Ectodermal cell (in vitro differentiated cells): Measurements from ENCODE around the gene RPS27A.
A peak's percentile ranks its signal among the peaks of the same experiment; 100 is the strongest.
"Not testable (repeated sequence)": the region's sequence is repeated elsewhere in the genome, so short reads cannot be mapped to it uniquely, and the experiment has no call there.

Experiments
- H3K27ac ChIP-seq: 2 replicates; pipeline ENCODE4 v1.7.0; 2013; ENCODE audit warnings: mild to moderate bottlenecking, low read depth, low read length; ENCODE audit not compliant: insufficient read depth, poor library complexity, severe bottlenecking
- H3K27me3 ChIP-seq: 2 replicates; pipeline ENCODE4 v1.7.0; 2013; ENCODE audit warnings: mild to moderate bottlenecking, low read length; ENCODE audit not compliant: insufficient read depth, control insufficient read depth, poor library complexity, severe bottlenecking
- H3K36me3 ChIP-seq: one replicate; pipeline ENCODE4 v1.7.0; 2013; ENCODE audit warnings: low read length; ENCODE audit not compliant: control insufficient read depth, insufficient read depth
- H3K4me1 ChIP-seq: one replicate; pipeline ENCODE4 v1.7.0; 2013; ENCODE audit warnings: low read length; ENCODE audit not compliant: control insufficient read depth, insufficient read depth
- H3K4me3 ChIP-seq: 2 replicates; pipeline ENCODE4 v1.7.0; 2013; ENCODE audit warnings: low read depth, low read length, control low read depth; ENCODE audit not compliant: insufficient read depth
- H3K9me3 ChIP-seq: 2 replicates; pipeline ENCODE4 v1.7.0; 2013; ENCODE audit warnings: mild to moderate bottlenecking, low read length, moderate library complexity; ENCODE audit not compliant: control insufficient read depth
- whole genome bisulfite sequencing, 2 experiments: methylation state at CpG; one replicate each; pipeline ENCODE4 v1.1.7; 2013; ENCODE audit warnings: missing lambda C conversion rate in 2 of 2; 5-methylcytosine and 5-hydroxymethylcytosine counted together

RPS27A gene

DNA sequence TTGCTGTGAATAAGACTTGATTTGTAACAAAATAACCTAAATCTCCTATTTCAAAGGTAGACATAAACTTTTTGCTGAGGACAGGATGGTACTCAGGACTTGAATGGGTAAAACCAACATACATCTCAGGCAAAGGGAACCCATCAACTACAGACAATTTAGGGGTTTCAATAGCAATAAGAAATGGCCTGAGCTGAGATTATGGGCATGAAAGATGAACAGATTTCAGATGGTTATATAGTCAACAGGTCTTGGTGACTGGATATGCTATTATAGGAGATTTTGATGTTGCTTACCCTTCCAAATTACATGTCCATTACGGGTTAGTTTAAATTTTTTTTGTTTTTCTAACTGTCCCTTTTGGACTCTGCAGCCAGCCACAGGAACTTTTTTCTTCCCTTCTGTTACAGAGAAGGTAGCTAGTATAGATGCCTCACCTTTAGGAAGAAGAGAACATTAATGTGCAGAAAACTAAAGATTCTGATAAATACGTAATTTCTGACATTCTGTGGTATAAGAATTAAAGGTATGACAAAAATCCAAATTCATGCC lies 4.6 kb downstream of the RPS27A start:
- Histone ChIP-seq H3K27ac (no peak overlapping the region), H3K27me3 (no peaks in the 10 kb centered on the region), H3K9me3 (no peaks in the 10 kb centered on the region), H3K4me1 (peaks cover 13% of the 10 kb centered on the region), H3K4me3 (no peak overlapping the region), H3K36me3 (peaks cover 26% of the 10 kb centered on the region)
- WGBS, 2 experiments: 100% methylated on average over 2 of the region's 2 CpGs; no CpG with 5 or more reads in 1 of the 2 experiments

GRCh38 chr2:55239656-55240222 lies 7.3 kb downstream of the RPS27A start:
- peaks cover 15% of the 10 kb centered on the region for H3K36me3 ChIP-seq
- peaks cover under 1% of the 10 kb centered on the region for H3K4me1 ChIP-seq
- WGBS, 2 experiments: 92 to 93% methylated on average over 2 to 3 of the region's 4 CpGs
- H3K4me3 ChIP-seq: no peak overlapping the region
- no peaks in the 10 kb centered on the region for H3K9me3 ChIP-seq
- no peak overlapping the region for H3K27ac ChIP-seq
- H3K27me3 ChIP-seq: no peaks in the 10 kb centered on the region

- 90 to 95% methylated on average over 8 of the region's 8 CpGs for WGBS, 2 experiments
- not testable (repeated sequence) for H3K4me1 ChIP-seq
- H3K36me3 ChIP-seq: peaks cover 10% of the 10 kb centered on the region
Measured at GRCh38 chr2:55241582-55241981, 9.1 kb downstream of the RPS27A start.

DNA sequence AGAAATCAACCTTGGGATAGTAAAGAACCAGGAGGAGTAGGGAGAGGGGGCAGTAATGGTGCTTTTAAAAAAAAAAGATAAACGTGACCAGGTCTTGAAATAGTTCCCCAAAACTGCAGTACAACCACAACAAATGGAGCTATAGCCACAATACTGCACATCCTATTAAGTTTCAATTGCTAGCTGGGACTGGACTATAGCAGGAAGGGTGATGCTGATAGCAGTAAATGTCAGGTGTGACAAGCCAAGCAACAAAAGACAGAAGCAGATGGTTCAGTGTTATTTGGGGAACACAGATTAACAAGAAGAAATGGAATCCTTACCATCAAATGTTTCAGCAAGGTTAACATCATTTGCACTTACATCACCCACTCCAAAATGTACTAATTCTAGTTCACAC lies 10.1 kb downstream of the RPS27A start:
- H3K9me3 ChIP-seq: no peaks in the 10 kb centered on the region
- H3K4me1 ChIP-seq: no peaks in the 10 kb centered on the region
- 79% methylated on average over 1 of the region's 1 CpG; no CpG with 5 or more reads in 1 of the 2 experiments for WGBS, 2 experiments
- H3K36me3 ChIP-seq: peaks cover 16% of the 10 kb centered on the region
- H3K4me3 ChIP-seq: no peak overlapping the region
- no peaks in the 10 kb centered on the region for H3K27me3 ChIP-seq
- H3K27ac ChIP-seq: no peak overlapping the region

More at GRCh38 chr2:55241582-55241981, 9.1 kb downstream of the RPS27A start:
- not testable (repeated sequence) for H3K27ac ChIP-seq, H3K27me3 ChIP-seq, H3K9me3 ChIP-seq, H3K4me3 ChIP-seq

DNA sequence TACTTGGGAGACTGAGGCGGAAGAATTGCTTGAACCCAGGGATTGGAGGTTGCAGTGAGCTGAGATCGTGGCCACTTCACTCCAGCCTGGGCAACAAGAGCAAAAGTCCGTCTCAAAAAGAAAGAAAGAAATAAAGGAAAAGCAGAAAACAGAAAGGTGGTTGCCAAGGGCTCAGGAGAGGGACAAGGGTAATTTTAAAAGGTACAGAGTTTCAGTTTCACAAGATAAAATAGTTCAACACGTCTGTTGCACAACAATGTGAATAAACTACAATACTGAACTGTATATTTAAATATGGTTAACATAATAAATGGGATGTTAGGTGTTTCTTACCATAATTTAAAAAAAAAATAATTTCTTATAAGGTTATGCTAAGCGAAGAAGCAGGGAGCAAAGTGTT lies 12.9 kb downstream of the RPS27A start:
- Histone ChIP-seq H3K9me3 (no peaks in the 10 kb centered on the region), H3K4me1 (no peaks in the 10 kb centered on the region), H3K36me3 (peaks cover 11% of the 10 kb centered on the region), H3K4me3 (no peak overlapping the region), H3K27ac (no peak overlapping the region), H3K27me3 (no peaks in the 10 kb centered on the region)
- WGBS, 2 experiments: 89 to 95% methylated on average over 3 to 4 of the region's 5 CpGs

- Histone ChIP-seq H3K4me1 (no peaks in the 10 kb centered on the region), H3K9me3 (no peaks in the 10 kb centered on the region), H3K27me3 (no peaks in the 10 kb centered on the region), H3K27ac (no peak overlapping the region), H3K36me3 (peaks cover 11% of the 10 kb centered on the region), H3K4me3 (no peak overlapping the region)
- WGBS, 2 experiments: 95 to 96% methylated on average over 5 of the region's 5 CpGs
Measured at GRCh38 chr2:55247025-55247424, 14.5 kb downstream of the RPS27A start.

GRCh38 chr2:55252832-55253231 lies 20.3 kb downstream of the RPS27A start:
- 91 to 100% methylated on average over 2 to 3 of the region's 3 CpGs for WGBS, 2 experiments
- no peak overlapping the region for H3K27ac ChIP-seq
- no peaks in the 10 kb centered on the region for H3K4me1 ChIP-seq
- no peaks in the 10 kb centered on the region for H3K36me3 ChIP-seq
- H3K27me3 ChIP-seq: no peaks in the 10 kb centered on the region
- no peak overlapping the region for H3K4me3 ChIP-seq
- no peaks in the 10 kb centered on the region for H3K9me3 ChIP-seq

DNA sequence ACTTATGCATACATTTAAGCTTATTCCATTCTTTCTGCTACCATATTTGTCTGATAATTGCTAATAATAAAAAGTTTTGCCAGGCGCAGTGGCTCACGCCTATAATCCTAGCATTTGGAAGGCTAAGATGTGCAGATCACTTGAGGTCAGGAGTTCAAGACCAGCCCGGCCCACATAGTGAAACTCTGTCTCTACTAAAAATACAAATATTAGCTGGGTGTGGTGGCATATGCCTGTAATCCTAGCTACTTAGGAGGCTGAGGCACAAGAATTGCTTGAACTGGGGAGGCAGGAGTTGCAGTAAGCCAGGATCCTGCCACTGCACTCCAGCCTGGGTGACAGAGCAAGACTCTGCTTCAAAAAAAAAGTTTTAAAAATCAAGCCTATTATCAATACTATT lies 27.1 kb downstream of the RPS27A start:
- not testable (repeated sequence) for H3K9me3 ChIP-seq, H3K4me1 ChIP-seq, H3K27ac ChIP-seq, H3K4me3 ChIP-seq, H3K36me3 ChIP-seq, H3K27me3 ChIP-seq
- 90 to 96% methylated on average over 3 of the region's 3 CpGs for WGBS, 2 experiments

DNA sequence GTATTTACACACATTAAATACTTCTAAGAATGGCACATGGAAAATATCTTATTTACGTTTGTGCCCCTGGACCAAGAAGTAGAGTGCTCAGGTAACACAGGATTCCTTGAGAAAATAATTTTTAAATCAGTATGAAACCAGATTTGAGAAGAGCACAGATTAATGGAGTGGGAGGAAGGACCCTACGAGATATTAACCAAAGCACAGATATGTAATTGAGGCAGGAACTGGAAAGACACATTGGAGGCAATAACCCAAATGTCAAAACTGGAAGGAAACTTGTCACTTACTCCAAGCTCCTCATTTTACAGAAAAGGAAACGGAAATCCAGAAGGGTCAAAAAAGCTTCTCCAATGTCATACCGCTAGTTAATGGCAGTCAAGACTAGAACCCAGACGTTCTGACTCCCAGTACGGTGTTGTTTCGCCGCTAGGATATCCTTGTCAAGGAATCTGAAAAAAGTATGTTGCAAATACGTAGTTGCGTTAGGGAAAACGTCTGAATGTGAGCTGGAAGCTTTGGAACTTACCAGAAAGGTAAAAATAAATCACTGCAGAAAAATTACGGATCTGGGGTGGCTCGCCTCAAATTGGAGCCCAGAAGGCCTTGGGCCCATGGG lies 35.9 kb downstream of the RPS27A start:
- peak overlapping the region; percentile 95 for H3K4me3 ChIP-seq
- WGBS, 2 experiments: 25 to 26% methylated on average over 13 of the region's 13 CpGs
- no peaks in the 10 kb centered on the region for H3K9me3 ChIP-seq
- peaks cover 3% of the 10 kb centered on the region for H3K36me3 ChIP-seq
- no peaks in the 10 kb centered on the region for H3K27me3 ChIP-seq
- peak overlapping the region; percentile 63 for H3K27ac ChIP-seq
- H3K4me1 ChIP-seq: peaks cover 10% of the 10 kb centered on the region

DNA sequence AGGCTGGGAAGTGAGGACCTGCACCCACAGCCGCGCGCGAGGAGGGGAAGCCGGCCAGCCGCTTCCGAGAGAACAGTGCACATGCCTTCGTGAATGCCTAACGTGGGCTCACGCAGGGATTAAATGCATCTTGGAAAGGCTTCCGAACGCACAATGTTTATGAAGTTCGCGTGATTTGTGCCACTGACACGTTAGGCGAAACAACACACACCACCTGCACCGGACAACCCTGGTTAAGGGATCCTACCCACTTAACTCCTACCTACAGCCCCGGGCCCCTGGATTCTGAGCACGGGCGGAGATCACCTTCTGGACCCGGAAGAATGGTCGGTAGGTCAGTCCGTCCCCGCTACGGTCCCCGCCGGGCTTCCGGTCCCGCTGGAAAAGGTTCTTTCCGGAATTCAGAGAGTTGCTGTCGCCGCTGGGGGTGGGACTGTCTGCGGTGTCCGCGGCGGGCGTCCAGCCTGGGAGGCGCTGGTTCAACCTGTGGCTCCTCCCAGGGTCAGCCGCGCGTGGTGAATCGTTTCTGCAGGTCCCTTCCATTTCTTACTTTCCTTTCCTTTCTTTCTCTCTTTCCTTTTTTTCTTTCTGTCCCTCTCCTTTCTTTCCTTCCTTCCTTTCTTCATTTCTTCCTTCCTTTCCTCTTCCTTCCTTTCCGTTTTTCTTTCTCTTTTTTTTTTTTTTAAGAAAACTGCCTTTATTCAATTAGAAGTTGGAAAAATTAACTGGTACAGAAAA lies 36.6 kb downstream of the RPS27A start, which contains the start of gene MTIF2:
MTIF2 (minus strand) TSS at position 325 of the 738 bp plus-strand sequence. CDS start 5,373 bp downstream, outside the sequence.
- 0% methylated on average over 42 of the region's 43 CpGs for WGBS, 2 experiments
- Histone ChIP-seq H3K27ac (peak within 1 kb of the TSS; percentile 63), H3K27me3 (no peaks in the 10 kb centered on the region), H3K4me1 (peaks cover 10% of the 10 kb centered on the region), H3K4me3 (peak within 1 kb of the TSS; percentile 95), H3K9me3 (no peaks in the 10 kb centered on the region), H3K36me3 (no peaks in the 10 kb centered on the region)
